Esophagus muscularis mucosa (tissue), 4 donors: ENCODE results near the gene COL11A1. TPM values are rescaled to one million over a fixed set of nuclear protein-coding genes. Genes with fewer than 3 reads are reported as not detected.

ENCODE experiments used
- DNase-seq: peaks from one replicate; pipeline ENCODE4 v3.0.0-alpha.2; 2017; ENCODE audit errors: extremely low spot score
- H3K27ac ChIP-seq, 4 donors: fragments of 200-600 bp; sonication (generic); replicated peaks in 1 of 4; 1 replicate in 3 of 4; 2 replicates in 1 of 4; pipeline ENCODE4 v1.5.1; 2016 to 2019; ENCODE audit warnings: mild to moderate bottlenecking in 1 of 4
- H3K27me3 ChIP-seq, 4 donors: fragments of 200-600 bp; sonication (generic); one replicate each; pipeline versions ENCODE4 v1.5.1 to v1.6.0; 2016 to 2019
- H3K36me3 ChIP-seq, 4 donors: fragments of 200-600 bp; sonication (generic); one replicate each; pipeline ENCODE4 v1.5.1; 2016 to 2019
- H3K4me1 ChIP-seq, 4 donors: fragments of 200-600 bp; sonication (generic); one replicate each; pipeline ENCODE4 v1.5.1; 2016 to 2019
- H3K4me3 ChIP-seq, 4 donors: fragments of 200-600 bp; sonication (generic); 1 replicate in 2 of 4; 2 replicates in 2 of 4; pipeline ENCODE4 v1.5.1; 2016 to 2019; ENCODE audit warnings: mild to moderate bottlenecking in 4 of 4, moderate library complexity in 1 of 4
- H3K9me3 ChIP-seq, 4 donors: fragments of 200-600 bp; sonication (generic); 1 replicate in 3 of 4; 2 replicates in 1 of 4; pipeline ENCODE4 v1.5.1; 2016 to 2019
- CTCF ChIP-seq, 3 experiments: fragments of 200-600 bp in 2 of 3; fragments of 450-650 bp in 1 of 3; sonication (generic) in 2 of 3; IDR thresholded peaks; one replicate each; pipeline ENCODE4 v1.5.1; 2017 to 2019; ENCODE audit warnings: antibody characterized with exemption in 3 of 3, mild to moderate bottlenecking in 2 of 3, moderate library complexity in 1 of 3
- EP300 ChIP-seq: sonication (generic); formaldehyde crosslinking; IDR thresholded peaks from one replicate; pipeline ENCODE4 v1.6.1; 2017; ENCODE audit warnings: antibody characterized with exemption
- POLR2A ChIP-seq: fragments of 450-650 bp; IDR thresholded peaks from one replicate; pipeline ENCODE4 v1.6.1; 2017; ENCODE audit warnings: antibody characterized with exemption, moderate library complexity, mild to moderate bottlenecking, low read depth
- POLR2AphosphoS5 ChIP-seq, 2 donors: sonication (generic); formaldehyde crosslinking; IDR thresholded peaks; one replicate each; pipeline ENCODE4 v1.6.1; 2017; ENCODE audit warnings: antibody characterized with exemption in 2 of 2
- WGBS: methylation state at CpG from one replicate; pipeline ENCODE4 v1.1.5; 2018; 5-methylcytosine and 5-hydroxymethylcytosine counted together
- intact Hi-C: fragments of 100-400 bp; cut with DNase I; formaldehyde crosslinking; loops from one replicate; pipeline ENCODE4 v1.15.1; 2023
- total RNA-seq, 4 donors: library from RNA; depleted of rRNA; stranded (reverse); fragments of >200 nt; gene quantifications; one replicate each; pipeline versions ENCODE4 v1.1.0 to v1.2.1, GENCODE V29; 2016

Gene COL11A1
- total RNA-seq, 4 donors from 2014 or later: 0.06 to 0.17 (median 0.11) TPM; not detected in 1

- peaks cover 0 to 10% (median 0%) of the 10 kb centered on the region in 4 donors for H3K4me1 ChIP-seq
- intact Hi-C loops: no loop called here
- H3K27me3 ChIP-seq: no peaks in the 10 kb centered on the region
- TF ChIP-seq CTCF (IDR thresholded peaks at IDR 0.05) (no peak), EP300 (no peak), POLR2AphosphoS5 (IDR thresholded peaks at IDR 0.05) (no peak), POLR2A (no peak)
- no peak for DNase-seq
- H3K4me3 ChIP-seq: no peak overlapping the region
- no peaks in the 10 kb centered on the region for H3K36me3 ChIP-seq
- 73% methylated on average over 3 of the region's 3 CpGs for WGBS
- H3K9me3 ChIP-seq: no peaks in the 10 kb centered on the region
- H3K27ac ChIP-seq: no peak overlapping the region
Measured at GRCh38 chr1:102899935-102900334, 208.4 kb downstream of the COL11A1 start.

- no peak for DNase-seq
- peaks cover 0 to 10% (median 0%) of the 10 kb centered on the region in 4 donors for H3K4me1 ChIP-seq
- H3K27me3 ChIP-seq: no peaks in the 10 kb centered on the region
- intact Hi-C loops: no loop called here
- H3K27ac ChIP-seq: no peak overlapping the region
- whole genome bisulfite sequencing: 20% methylated on average over 3 of the region's 3 CpGs
- TF ChIP-seq POLR2AphosphoS5 (IDR thresholded peaks at IDR 0.05): no peak
- no peak for TF ChIP-seq CTCF (IDR thresholded peaks at IDR 0.05)
- no peak for TF ChIP-seq EP300
- TF ChIP-seq POLR2A: no peak
- no peak overlapping the region for H3K4me3 ChIP-seq
- H3K36me3 ChIP-seq: no peaks in the 10 kb centered on the region
- H3K9me3 ChIP-seq: no peaks in the 10 kb centered on the region
Measured at GRCh38 chr1:102897557-102897956, 210.8 kb downstream of the COL11A1 start.

GRCh38 chr1:102896771-102897170 lies 211.6 kb downstream of the COL11A1 start:
- WGBS: 90% methylated on average over 2 of the region's 2 CpGs
- DNase-seq: no peak
- no peak overlapping the region for H3K27ac ChIP-seq
- TF ChIP-seq CTCF (IDR thresholded peaks at IDR 0.05) (no peak), EP300 (no peak), POLR2AphosphoS5 (IDR thresholded peaks at IDR 0.05) (no peak), POLR2A (no peak)
- H3K4me1 ChIP-seq: peaks cover 0 to 16% (median 0%) of the 10 kb centered on the region in 4 donors
- intact Hi-C loops: no loop called here
- no peak overlapping the region for H3K4me3 ChIP-seq
- no peaks in the 10 kb centered on the region for H3K27me3 ChIP-seq
- H3K36me3 ChIP-seq: no peaks in the 10 kb centered on the region
- H3K9me3 ChIP-seq: no peaks in the 10 kb centered on the region

GRCh38 chr1:102896286-102896685 lies 212.0 kb downstream of the COL11A1 start:
- intact Hi-C loops: no loop called here
- H3K9me3 ChIP-seq: no peaks in the 10 kb centered on the region
- H3K27me3 ChIP-seq: no peaks in the 10 kb centered on the region
- peaks cover 0 to 16% (median 0%) of the 10 kb centered on the region in 4 donors for H3K4me1 ChIP-seq
- no peaks in the 10 kb centered on the region for H3K36me3 ChIP-seq
- no peak overlapping the region for H3K27ac ChIP-seq
- H3K4me3 ChIP-seq: no peak overlapping the region
- 89% methylated on average over 5 of the region's 5 CpGs for WGBS
- no peak for DNase-seq
- TF ChIP-seq CTCF (IDR thresholded peaks at IDR 0.05) (no peak), EP300 (no peak)

GRCh38 chr1:102891868-102892625 lies 216.3 kb downstream of the COL11A1 start:
- DNase-seq: no peak
- Histone ChIP-seq H3K9me3 (no peaks in the 10 kb centered on the region), H3K4me1 (peaks cover 0 to 6% (median 0%) of the 10 kb centered on the region in 4 donors), H3K4me3 (no peak overlapping the region), H3K27me3 (no peaks in the 10 kb centered on the region), H3K36me3 (no peaks in the 10 kb centered on the region), H3K27ac (no peak overlapping the region)
- no peak for TF ChIP-seq EP300
- TF ChIP-seq CTCF (IDR thresholded peaks at IDR 0.05): no peak
- TF ChIP-seq POLR2AphosphoS5 (IDR thresholded peaks at IDR 0.05): no peak
- intact Hi-C loops: no loop called here
- 90% methylated on average over 4 of the region's 4 CpGs for WGBS
